Fibroblast of skin of left biceps (primary cell): Measurements from ENCODE around the gene C6orf120.
"Not testable (repeated sequence)": the region's sequence is repeated elsewhere in the genome, so short reads cannot be mapped to it uniquely, and the experiment has no call there.

Experiments
- DNase-seq, 2 experiments: peaks; one replicate each; pipeline ENCODE4 v3.0.0-alpha.2; 2013; ENCODE audit warnings: low read depth in 2 of 2

C6orf120 gene

GRCh38 chr6:169684056-169684455, 17.9 kb upstream of the C6orf120 start:
- no peak for DNase-seq

- DNase-seq = no peak
Observed at GRCh38 chr6:169685860-169686259, 16.1 kb upstream of the C6orf120 start.

- DNase-seq = peak in 1 of 2 experiments; percentile 18
Observed at GRCh38 chr6:169689287-169689686, 12.6 kb upstream of the C6orf120 start.

- no peak for DNase-seq
Observed at GRCh38 chr6:169691260-169691659, 10.7 kb upstream of the C6orf120 start.

DNA sequence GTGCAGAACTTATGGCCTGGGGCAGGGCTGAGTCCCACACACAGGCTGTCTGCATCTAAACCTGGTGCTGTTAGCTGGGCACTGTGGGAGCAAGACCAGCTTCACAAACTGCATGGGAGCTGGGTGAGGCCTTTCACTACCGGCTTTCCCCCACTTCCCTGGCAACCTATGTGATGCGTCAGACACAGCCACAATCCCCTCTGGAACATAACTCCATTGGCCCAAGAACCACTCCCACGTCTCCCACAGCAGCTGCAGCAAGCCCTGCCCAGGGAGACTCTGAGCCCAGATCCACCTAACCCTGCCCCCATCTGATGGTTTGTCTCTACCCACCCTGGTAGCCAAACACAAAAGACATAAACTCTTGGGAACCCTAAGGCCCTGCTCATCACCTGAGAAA, 9.4 kb upstream of the C6orf120 start:
- DNase-seq = no peak

DNA sequence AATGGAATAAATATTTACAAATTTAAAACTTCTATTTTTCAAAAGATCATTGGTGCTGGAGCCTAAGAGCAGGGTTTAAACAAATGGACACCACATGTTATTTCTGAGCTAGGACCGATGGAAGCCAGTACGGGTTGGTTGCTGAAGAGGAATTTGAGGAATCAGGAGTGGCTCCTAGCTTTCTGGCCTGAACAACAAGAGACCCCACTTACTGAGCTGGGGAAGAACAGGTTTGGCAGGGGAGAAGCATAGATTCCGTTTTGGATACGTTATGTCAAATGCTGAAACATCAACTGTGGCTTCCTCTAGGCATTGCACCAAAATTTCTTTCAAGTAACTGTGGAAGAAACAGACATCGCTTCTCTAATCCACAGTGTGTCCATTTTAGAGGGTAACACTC, 6.8 kb upstream of the C6orf120 start:
- no peak for DNase-seq

- DNase-seq = not testable (repeated sequence)
Observed at GRCh38 chr6:169697115-169697514, 4.8 kb upstream of the C6orf120 start.

DNA sequence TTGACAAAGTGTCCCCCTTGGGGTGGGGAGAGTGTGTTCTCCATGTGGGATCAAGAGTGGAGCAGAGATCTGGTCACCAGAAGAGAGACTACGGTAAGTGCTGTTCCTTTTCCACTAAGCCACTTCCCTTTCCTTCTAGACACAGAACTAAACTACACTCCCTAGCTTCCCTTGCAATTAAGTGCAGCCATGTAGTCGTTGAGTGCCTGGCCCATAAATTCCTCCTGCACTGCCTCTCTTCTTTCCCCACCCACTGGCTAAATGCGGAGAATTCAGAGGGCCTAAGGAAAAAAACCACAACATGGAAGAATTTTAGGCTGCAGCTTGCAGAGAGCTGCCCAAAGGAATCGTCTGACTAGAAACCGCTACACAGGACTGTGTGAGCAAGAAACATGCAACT, 1.6 kb upstream of the C6orf120 start:
- DNase-seq = no peak

DNA sequence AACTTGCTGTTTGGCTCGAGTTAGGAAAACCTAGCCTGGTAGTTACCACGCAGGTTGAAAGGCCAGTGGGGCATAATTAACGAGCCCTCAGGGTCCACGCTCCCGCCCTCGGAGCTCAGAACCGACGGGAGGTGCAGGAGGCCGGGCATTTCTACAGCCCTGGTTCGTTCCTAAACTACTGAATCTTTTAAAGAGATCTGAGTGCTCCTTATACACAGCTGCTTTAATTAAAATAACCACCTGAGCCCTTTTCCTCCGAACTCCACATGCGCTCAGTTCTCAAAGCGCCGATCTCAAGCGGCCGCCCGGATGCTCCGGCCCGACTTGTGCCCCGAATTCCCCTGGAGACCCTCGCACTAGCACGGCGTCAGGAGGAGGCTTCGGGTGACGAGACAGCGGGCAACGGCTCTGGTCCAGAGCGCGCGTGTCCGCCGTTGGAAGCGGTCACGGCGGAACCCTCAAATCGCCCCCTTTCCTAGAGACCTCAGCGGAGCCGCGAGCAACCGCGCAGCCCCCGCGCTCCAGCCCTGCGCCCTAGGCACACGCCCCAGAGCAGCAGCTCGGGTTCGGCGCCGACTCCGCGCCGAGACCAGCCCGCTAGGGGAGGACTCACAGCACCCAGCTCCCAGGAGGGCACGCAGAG, 494 bp upstream of the C6orf120 start:
- no peak for DNase-seq

GRCh38 chr6:169702840-169703246, 917 bp downstream of the C6orf120 start:
- no peak for DNase-seq

- DNase-seq = no peak
Observed at GRCh38 chr6:169707772-169708171, 5.8 kb downstream of the C6orf120 start.

DNA sequence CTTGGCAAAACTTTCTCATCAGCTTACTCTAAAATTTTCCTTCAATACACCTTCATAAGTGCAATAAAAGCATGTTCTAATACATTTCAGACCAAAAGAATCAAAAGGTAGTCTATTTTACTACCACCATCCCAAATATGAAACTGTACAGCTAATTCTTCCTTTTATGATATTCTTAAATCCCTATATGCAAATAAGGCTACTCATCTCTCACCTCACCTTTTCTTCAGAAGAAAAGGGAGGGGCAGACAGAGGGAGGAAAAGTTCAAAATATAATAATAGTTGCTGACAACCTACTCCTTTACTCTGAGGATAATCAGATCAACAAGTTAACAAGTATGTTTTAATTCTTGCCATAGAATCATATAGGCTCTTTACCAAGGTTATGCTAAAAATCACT, 7.4 kb downstream of the C6orf120 start:
- DNase-seq = no peak

DNA sequence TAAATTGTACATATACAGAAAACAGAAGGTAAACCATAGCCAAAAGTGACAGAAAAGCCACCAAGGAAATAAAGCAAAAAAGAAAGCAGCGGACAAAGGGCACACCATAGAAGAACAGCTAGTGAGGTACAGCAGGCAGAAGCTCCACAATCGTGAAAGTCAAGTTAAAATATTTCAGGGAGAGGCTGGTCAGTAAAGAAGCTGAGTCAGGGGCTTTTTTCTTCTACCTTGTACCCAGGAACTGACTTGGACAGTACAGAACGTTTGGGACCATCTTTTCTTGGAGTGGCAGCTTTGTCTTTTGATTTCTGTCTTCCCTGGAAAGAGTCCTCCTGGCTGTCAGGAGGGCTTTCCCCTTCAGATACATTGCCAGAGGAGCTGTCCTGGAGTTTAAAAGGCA, 8.1 kb downstream of the C6orf120 start:
- no peak for DNase-seq

GRCh38 chr6:169714178-169714577, 12.3 kb downstream of the C6orf120 start:
- DNase-seq = no peak

GRCh38 chr6:169714595-169714994, 12.7 kb downstream of the C6orf120 start:
- no peak for DNase-seq

DNA sequence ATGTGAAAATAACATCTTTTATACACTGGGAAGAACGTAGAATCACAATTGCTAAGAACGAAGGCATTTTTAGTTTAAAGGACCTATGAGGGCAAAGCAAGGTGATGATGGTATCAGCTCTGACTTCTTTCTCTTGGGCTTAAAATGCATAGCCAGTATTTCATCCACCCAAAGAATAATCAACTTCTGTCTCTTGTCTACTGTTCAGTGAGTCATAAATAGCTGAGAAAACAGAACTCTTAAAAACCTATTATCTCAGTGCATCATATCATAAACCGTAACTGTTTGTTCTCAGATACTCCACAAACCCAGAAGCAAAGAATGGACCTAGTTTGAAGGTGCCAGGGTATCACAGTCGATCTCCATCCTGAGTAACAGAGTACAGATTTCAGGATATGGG, 17.2 kb downstream of the C6orf120 start:
- no peak for DNase-seq

- no peak for DNase-seq
Observed at GRCh38 chr6:169720207-169720855, 18.4 kb downstream of the C6orf120 start.

DNA sequence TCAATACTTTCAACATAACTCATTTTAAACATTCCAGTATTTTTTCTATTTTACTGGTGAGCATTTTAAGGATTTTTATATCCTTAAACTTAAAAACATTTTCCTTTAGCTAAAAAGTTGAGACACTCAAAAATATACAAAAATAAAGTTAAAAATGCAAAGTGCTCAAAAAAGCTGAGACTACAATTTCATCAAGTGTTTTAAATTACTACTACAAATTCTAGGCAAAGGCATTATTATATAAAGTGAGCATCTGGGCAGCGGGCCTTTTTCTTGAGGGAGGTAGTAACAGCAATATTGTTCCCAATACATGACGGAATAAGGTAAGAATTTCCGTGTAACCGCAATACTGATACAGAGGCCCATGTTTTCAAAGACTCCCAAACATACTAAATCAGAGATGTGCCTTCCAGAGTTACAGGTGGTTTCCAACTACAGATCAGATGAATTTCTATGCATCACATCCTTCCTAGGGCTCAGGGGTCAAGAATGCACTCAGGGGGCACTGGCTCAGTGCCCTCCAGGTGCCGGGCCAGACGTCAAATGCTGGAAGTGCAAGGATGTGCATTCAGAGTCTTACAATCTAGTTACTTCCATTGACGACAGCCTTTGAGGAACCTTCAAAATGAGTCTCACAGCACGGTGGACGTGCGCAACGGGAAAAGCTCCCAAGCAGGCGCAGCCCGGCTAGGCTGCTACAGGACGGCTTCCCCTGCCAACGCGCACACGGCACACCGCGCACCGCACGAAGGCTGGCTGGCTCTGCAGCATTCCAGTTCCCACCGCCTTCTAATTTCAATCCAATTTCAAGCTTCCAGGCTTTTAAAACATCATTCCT, 20.7 kb downstream of the C6orf120 start:
- DNase-seq = no peak

DNA sequence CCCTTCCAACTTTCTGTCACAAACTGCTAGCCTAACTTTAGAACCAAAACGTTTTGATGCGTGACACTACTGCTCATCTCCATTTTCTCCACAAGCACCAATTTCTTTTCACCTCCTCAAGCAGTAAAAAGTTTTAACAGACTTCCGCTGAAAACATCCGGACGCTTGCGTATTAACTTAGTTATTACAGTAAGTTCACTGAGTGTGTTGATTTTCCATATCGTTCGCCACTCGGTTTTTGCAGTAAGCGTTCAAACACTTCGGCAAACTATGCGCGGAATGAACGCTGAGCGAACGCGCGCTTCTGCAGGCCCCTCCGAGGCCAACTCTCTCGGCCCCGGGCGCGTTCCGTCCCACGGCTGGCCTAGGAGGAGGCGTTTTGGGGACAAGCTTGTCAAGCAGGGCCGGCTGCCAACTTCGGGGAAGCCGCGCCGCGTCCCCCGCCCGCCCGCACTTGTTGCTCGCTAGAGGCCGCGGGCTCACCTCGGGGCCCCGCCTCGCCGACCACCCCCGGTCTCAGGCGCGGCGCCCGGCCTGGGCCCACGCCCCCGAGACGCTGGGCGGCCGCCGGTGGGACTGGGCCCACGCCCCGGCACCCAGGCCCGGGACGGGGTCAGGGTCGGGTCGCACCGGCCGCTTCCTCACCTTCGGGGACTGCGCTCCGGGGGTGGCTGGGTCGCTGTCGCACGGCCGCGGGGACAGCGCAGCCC, 21.4 kb downstream of the C6orf120 start:
- peak in 1 of 2 experiments; percentile 32 for DNase-seq

- no peak for DNase-seq
Observed at GRCh38 chr6:169723991-169724493, 22.1 kb downstream of the C6orf120 start.

DNA sequence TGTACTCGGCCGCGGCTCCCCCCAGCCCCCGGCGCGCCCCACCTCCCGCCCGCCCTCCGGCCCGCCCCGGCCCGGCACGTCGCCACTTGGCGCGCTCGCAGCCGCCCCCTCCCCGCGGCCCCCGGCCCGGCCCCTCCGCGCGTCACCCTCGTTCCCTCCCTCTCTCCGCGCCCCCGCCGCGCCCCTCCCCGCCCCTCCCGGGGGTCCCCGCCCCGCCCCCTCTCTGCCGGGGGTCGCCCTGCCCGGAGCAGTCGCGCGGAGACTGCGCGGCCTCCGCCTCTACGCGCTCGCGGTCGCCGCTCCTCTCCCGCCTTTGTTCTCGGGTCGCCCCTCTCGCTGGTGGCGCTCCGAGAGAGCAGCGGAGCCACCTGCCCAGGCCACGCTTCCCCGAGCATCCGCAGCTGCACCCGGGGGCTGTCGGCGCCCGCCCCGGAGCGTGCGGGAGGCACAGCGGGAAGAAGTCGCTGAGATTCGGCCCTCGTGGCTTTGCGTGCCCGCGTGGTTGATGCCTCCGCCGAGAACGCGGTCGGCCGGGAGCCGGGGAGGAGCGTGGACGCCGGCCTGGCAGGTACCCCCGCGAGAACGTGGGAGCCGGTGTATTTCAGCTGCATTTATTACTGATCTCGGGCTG, 22.7 kb downstream of the C6orf120 start, which contains the start of gene PHF10:
PHF10 (minus strand) TSS at position 7 of the 631 bp plus-strand sequence. CDS start 569 bp downstream, outside the sequence.
- DNase-seq = no peak
